NCI-H146 (cell line): ENCODE data around the gene TM4SF20.
"Not testable (repeated sequence)": the region's sequence is repeated elsewhere in the genome, so short reads cannot be mapped to it uniquely, and the experiment has no call there.

Experiments
- DNase-seq: peaks from one replicate; lab custom pipeline; 2025; lab: John Stamatoyannopoulos, UW

Gene TM4SF20

GRCh38 chr2:227398684-227399670 lies 19.9 kb upstream of the TM4SF20 start:
- DNase-seq = no peak

DNA sequence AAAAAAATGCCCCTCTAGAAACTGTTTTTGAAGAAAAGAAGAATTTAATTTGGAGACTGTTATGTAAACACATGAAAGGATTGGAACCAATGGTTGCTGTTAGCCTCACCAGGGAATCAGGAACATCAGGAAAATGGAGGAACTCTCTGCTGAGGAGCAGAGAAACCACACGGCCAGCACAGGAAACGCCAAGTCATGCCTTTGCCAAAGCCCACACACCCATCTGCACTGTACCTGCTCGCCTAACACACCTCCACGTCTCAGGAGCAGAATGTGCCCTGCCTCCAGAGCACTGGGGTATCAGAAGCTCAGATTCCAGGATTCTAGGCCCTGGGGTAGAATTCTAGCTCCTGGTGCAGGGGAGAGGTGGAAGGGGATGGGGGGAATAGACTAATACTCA lies 18.5 kb upstream of the TM4SF20 start:
- no peak for DNase-seq

- no peak for DNase-seq
Observed at GRCh38 chr2:227395556-227395955, 16.4 kb upstream of the TM4SF20 start.

- no peak for DNase-seq
Observed at GRCh38 chr2:227394401-227394800, 15.3 kb upstream of the TM4SF20 start.

DNA sequence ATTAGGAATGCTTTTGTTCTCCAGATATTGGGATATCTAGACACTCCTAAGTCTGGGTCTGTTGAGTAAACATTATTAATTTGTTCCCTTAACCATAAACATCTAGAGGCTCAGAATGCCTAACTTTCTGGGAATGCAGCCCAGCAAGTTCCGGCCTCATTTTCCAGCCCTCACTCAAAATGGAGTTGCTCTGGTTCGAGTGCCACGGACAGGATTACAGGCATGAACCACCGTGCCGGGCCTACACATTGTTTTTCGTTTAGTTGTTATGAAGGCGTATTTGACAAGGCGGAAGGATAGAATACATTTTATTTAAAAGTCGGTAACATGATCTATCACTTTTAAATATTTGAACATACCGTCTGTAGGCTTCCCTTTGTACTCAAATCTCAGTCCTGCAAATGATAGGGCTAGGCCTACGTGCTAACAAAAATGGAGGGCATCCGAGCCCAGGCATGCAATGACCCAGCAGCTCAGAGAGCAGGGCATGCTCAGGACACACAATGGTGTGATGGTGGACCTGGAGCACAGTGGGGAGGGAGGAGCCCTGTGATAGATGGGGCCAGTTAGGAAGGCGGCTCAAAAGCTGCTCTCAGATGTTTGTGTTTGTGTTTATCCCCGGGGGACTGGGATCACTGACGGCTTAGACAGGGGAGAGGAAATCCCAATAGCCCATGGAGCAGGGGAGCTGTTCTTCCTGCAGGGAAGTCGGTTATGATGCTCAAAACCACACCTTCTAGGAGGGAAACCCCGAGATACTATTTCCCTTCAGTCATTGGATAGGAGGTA lies 11.6 kb upstream of the TM4SF20 start:
- no peak for DNase-seq

- DNase-seq = no peak
Observed at GRCh38 chr2:227389661-227390060, 10.6 kb upstream of the TM4SF20 start.

DNA sequence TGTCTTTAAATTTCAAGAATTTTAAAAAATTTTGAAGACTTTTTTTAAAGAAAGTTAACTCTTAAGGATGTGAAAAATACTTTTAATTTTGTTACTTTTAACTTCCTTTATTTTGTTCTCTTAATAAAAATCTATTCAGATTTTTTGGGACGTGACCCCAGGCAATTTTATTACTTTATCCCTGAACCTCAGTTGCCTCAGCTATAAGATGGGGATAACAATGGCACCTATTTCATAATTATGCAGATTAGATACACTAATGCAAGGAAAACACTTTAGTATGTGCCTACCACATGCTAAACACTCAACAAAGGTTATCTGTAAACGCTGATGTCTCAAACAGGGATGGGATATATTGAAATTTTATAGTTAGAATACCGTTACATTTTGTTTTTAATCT lies 10.1 kb upstream of the TM4SF20 start:
- no peak for DNase-seq

DNA sequence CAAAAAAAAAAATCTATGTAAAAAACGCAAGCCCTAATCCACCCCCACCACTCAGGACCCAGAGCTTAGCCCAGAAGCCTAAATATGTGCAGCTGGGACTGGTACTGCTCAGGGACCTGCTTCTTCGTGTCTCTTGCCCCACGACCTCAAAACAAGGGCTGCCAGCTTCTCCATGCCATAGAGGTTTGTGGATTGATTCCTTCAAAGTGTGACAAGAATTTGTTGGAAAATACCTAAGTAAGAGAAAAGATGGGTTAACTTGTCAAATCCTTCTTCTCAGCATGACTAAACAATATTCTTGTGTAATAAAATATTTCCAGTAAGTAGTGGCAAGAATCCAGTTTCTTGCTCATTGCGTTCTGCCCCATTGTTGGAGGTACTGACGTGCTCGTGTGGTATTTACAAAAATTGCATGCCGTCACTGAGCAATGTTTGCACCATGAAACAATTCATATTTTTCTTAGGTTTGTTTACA lies 9.5 kb upstream of the TM4SF20 start:
- DNase-seq = no peak

GRCh38 chr2:227387583-227387982 lies 8.5 kb upstream of the TM4SF20 start, which contains the start of gene SCYGR1:
Gene SCYGR1 (minus strand): TSS chr2:227387949. CDS start chr2:227387949, 0 bp downstream.
- DNase-seq = not testable (repeated sequence)

DNA sequence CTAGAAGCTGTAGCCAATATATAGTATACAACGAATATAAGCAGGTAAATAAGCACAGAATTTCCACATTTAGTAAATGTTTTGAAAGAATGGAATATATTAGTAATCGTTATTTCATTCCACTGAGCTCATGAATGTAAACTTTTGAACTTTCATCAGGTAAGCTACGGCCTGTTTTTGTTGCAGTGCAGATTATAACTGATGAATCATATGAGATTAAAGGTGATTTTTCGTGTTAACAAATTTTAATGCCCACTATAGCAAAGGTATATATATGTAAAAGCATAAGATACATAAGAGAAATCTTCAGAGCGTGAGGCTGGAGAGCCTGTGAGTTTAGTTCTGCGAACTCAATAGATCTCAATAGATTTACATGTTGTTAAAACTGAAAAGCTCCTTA lies 7.5 kb upstream of the TM4SF20 start:
- no peak for DNase-seq

- no peak for DNase-seq
Observed at GRCh38 chr2:227383686-227384085, 4.6 kb upstream of the TM4SF20 start.

GRCh38 chr2:227382241-227382835 lies 3.2 kb upstream of the TM4SF20 start:
- DNase-seq = not testable (repeated sequence)

DNA sequence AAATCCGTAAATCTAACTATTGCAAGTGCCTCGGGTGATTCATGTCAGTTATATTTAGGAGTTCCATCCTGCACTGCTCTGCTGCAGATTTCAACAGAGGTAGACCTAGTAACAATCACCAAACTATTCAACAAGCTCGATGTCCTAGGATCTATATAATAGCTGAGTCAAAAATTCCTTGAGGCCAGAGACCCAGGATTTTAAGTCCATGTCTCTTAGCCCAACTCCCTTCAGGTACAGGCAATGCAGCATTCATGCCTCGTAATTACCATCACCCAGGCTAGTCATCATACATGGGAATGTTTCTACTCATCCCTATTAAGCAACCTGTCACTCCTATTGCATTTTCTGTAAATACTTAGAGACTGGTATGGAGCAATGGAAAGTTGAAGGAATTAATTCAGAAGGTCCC lies 729 bp downstream of the TM4SF20 start:
- no peak for DNase-seq

GRCh38 chr2:227377467-227378351 lies 1.4 kb downstream of the TM4SF20 start:
- DNase-seq = no peak

GRCh38 chr2:227376656-227377396 lies 2.3 kb downstream of the TM4SF20 start:
- DNase-seq = no peak

GRCh38 chr2:227374158-227374557 lies 4.9 kb downstream of the TM4SF20 start:
- no peak for DNase-seq

DNA sequence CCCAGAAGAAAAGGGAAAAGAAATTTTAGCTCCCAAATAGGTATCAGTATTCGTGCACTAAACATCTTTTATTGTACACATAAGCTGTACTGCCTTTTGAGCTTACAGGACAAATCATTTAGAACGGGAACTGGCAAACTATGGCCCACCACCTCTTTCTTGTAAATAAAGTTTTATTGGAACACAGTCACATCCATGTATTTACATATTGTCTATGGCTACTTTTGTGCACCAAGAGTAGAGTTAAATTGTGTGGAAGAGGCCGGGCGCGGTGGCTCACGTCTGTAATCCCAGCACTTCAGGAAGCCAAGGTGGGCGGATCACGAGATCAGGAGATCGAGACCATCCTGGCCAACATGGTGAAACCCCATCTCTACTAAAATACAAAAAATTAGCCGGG lies 5.7 kb downstream of the TM4SF20 start:
- no peak for DNase-seq

DNA sequence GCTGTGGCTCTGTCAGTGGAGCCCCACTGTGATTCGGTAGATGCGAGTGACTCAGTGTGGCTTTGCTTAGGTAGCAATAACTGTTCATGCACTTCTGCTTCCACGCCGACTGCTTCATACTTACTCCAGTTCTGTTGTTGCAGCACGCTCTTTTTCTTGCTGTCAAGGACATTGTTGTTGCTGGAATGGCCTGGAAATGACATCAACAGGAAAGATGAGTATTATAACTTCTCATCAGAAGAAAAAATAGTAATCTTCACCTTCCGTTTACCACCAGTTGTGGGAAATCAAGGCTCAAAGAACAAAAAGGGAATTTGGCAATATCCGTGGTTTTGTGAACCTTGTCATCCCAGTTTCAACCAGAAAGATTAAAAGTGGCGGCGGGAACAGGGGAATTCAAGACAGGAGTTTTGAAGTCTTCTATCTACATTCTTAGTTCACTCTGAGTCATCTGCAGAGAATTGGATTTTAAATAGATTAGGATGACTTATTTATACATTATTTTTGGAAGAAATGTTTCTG lies 8.3 kb downstream of the TM4SF20 start:
- DNase-seq = no peak

DNA sequence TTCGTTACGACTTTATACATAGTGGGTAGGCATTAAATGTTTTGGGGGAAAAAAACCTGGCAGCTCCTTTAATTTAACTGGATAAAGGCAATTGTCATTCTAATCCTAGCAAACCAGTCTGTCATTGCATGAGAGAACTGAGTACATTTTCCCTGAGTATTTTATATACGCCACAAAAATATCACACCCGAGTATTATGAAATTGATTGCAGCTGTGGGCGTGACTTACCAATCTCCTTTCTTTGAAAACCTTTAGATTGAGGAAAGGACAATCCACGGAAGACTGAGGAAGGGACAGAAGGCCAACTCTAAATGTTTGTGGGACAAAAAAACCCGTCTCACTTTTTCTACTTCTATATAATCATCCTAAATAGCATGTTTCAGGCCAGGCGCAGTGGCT lies 9.0 kb downstream of the TM4SF20 start:
- no peak for DNase-seq

DNA sequence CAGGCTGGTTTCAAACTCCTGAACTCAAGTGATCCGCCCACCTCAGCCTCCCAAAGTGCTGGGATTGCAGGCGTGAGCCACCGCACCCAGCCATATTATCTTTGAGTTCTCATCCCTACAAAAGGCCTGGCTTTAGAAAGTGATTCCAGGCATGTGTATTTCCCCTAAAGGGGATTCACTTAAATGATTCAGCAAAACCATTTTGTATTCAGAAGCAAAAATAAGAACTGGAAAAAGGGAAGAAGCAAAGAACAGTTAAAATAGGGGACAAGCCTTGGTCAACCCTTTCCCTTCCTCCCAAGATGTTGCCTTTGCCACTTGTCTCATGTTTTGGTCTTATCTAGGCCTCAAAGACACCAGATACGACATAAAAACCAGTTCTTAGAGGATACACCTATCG lies 10.5 kb downstream of the TM4SF20 start:
- DNase-seq = no peak
